HG03196 (cell line): ENCODE results near the gene MANBA.

ENCODE experiments used
- ATAC-seq: cut with Tn5 transposase; IDR thresholded peaks from one replicate; pipeline ENCODE4 v1.9.1; 2021; ENCODE audit not compliant: unreplicated experiment

Gene MANBA

DNA sequence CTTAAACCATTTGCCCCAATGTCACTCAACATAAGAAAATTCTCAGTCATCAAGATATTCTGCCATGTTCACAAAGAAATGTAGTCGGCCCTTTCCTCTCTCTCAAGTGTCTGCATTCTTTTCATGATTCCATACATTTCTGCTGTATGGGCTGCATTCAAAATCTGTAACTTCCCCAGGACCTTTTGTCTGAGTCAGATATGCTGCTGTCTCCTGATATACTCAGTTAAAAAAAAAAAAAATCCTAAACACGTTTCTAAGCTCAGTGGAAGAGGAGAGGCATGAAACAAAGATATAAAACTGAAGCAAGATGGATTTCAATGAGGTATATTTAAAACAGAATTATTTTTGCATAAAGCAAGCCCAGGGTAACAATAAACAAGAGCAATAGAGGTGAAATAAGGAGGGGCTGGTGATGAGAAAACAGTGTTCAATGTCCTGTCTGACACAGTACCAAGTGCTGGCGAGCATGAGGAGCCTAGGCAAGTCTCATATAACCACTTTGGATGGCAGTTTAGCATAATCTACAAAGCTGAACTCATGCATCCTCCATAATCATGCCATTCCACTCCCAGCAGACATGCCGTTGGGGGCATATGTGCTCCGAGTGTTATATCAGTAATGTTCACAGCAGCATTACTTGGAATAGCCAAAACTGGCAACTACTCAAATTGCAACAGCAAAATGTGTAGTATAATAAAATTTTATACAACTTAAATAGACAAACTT is 76.7 kb downstream of the MANBA start:
- no peak for ATAC-seq

DNA sequence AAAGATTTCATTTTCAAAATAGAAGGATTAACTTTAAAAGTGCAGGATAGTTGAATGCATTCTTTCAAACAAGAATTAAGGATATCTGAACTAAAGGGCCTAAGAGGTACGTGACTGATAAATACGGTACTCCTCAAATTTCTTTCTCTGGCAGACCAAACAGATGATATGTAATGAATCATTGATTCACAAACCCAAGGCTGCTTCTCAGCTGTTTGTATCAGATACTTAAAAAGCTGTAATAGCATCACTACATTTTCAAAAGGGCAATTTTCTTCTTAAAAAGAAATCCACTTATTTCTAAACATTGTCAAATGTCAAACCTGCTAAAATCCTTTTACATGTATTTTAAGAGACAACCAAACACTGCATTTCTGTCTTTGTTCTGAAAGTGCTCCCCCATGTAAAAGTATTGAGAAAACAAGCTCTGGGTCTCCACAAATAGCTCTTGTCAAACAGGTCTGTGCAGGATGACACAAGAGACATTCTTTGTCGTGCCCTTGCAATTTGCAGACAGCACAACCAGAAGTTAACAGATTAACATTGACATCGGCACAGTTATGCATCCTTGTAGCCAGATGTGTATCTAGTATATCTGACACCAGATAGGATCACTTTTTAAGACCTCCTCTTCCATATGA is 82.0 kb downstream of the MANBA start:
- ATAC-seq: no peak

DNA sequence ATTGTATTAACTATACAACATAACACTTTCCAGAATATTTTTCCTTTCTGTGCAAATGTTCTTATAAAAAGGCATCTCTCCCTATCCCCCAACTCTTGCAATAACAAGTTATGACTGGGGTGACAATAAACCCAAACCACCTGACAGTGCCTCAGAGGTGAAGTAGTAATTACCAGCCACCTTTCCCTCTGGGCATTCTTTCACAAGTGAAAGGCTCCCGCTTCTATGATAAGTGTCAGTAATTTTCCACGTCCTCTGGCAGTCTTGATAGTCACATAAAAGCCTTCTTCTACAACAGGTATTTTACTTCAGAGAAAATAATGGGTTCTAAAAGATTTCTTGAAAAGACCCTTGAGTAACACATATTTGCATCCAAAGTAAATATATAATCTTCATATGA is 82.7 kb downstream of the MANBA start:
- ATAC-seq: no peak

DNA sequence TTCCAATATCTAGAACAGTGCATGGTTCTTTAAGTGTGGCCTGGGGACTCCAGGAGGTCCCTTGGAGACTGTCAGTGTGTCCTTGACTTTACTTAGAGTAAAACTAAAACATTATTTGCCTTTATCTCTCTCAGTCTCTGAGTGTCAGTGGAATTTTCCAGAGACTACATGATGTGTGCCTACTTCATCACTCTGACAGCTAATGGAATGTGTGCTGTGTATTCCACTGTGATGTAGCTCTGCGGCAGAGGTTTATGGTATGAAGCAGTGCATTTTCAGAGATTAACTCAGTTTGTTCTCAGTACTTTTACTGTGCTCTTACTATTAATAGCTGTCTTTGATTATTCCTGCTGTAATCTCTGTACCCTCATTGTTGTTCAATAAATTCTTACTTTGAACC is 85.6 kb downstream of the MANBA start:
- no peak for ATAC-seq

DNA sequence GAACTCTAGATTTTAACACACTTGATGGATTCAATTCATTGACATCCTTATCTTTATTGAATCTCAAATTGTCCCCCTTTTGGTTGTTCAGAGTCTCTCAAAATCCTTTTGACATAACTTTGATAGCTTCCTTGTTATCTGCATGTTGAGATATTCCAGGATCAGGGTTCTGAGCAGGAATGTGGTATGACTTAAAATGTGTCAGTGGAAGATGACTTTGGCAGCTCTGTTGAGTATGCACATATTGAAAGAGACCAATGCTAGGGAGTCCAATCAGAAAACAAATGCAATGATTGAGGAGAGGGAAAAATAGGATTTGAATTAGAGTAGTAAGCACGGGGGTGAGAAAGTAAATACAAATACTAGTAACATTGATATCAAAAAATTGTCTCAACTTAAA is 93.8 kb downstream of the MANBA start:
- ATAC-seq: no peak

DNA sequence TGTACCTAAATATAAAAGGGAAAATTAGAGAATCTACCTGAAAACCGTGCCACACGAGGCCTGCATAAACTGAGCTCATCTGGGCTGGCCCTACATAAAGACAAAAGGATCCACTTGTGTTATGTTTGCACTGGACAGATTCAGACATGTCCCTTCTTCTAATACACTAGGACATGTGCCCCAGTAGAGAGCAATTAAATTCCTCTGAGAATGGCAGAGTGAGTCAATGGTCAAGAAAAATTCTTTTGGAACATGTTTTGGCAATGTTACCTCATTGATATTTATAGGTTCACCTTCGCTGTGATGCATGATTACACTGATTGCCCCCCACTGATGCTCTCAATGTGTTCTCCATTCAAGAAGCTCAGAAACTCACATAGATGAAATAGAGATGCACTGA is 95.2 kb downstream of the MANBA start:
- ATAC-seq: no peak

DNA sequence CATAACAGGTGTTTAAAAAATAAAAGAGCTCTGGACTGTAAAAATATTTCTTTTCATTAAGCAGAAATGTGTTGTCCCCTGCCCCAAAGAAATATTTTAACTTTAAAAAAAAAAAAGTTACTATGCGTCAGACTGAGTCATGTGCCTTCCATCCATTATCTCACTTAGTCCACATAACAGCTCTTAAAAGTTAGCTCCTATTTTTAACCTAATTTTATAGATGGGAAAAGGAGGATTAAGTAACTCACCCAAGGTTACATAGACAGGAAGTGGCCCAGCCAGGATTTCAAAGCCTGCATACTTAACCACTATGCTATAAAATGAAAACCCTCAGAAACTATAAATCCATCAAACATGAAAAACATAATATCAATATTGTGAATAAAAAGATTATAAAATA is 97.7 kb downstream of the MANBA start:
- no peak for ATAC-seq

DNA sequence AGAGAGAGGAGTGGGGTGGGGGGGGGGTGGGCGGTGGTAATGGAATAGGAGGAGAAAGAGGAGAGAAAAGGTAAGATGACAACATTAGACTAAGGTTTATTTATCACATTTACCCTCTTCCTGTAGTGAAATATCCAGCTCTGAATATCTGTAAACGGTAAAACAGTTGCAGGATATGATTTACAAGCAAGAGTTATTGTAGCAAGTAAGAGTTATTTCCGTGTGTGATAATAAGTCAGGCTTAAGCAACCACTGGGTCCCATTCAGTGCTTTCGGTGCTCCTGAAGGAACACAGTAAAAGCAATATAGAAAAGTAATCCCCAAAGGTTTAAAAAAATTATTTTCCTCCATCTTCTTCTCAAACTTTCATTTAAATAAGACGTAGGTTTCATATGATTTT is 103.6 kb downstream of the MANBA start:
- ATAC-seq: no peak

DNA sequence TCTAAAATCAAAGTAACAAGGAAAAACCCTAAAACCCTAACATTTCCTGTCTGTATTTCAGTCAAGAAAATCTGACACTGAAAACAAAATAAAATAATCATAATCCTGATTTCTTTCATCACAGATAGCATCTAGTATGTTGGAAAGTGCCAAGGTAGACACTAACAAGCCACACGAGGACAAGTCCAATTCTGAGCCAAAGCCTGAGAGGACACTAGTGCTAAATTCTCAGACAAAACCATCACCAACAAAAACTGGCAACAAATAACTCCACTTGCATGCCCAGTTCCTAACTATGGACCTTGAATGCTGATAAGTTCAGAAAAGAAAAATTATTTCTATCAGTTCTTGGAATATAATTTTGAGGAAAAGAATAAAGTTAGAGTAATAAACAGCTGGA is 113.7 kb downstream of the MANBA start:
- ATAC-seq: no peak

DNA sequence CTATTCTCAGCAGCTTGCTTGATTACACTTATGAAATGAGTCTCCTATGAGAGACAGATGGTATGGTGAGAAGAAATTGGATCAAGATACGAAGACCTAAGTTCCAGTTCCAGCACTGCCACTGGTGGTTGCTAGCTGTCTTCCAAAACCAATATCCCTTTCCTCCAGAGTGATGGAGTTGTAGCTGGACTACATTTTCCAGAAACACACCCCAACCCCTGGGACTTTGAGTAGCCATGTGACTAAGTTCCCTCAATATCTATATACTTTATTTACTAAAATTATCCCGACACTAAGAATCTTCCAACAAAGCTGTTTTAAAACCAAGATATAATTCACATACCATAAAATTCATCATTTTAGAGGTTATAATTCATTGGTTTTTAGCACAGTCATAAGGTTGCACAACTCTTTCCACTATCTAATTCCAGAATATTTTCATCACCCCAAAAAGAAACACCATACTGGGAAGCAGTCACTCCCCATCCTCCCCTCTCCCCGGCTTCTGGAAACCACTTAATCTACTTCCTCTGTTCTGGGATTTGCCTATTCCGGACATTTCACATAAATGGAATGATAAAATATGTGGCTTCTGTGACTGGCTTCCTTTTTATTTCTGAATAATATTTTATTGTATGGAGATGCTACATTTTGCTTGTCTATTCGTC is 118.0 kb downstream of the MANBA start:
- ATAC-seq: no peak

DNA sequence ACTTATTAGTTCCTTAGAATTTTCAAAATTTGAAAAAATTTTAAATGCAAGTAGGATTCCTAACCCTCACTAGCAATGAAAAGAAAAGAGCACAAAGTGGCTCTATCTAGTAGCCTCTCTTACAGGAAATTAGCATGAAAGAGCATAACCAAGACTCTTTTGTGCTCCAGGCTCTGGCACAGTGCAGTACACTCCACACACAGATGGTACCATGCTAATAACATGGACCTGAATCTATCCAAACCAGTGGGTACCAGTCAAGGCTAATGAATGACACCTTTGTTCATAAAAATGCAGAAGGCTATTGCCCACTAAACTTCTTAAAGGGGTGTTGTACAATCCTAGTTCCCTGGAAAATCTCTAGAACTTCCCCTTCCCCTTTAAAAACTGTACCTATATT is 119.0 kb downstream of the MANBA start:
- no peak for ATAC-seq

DNA sequence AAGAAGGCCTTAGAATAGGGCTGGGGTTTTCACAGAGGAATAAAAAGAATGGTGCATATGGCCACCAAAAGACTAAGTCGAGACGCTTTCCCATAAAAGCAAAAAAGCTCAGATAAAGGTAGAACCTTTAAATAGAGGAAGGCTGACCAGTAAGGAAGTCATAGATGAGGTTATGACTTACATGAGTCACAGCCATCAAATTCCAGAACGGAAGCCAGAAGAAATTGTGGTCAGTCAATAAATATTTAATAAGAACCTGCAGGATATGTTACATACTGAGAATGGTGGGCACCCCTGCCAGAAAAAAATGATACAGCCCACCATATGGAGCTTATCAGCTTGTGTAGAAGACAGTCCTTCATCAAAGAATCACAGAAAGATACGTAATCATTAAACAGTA is 120.1 kb downstream of the MANBA start:
- ATAC-seq: no peak

DNA sequence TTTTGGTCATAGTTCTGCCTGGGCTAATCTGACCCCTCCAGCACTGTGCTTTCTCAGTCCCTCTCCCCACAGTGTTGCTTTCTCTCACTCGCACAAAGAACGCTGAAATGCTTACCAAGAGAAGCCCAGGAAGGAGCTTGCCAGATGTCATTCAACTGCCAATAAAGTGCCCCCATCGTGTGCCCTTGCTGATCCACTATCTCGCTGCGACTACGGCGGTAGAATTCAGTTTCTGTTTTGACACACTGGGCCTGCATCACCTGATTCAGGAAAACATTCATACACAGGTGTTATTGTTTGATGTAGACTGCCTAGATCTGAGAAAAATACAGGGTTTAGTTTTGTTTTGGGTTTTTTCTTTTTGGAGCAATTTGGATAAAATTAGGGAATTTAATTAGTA is 121.2 kb downstream of the MANBA start:
- ATAC-seq: no peak

DNA sequence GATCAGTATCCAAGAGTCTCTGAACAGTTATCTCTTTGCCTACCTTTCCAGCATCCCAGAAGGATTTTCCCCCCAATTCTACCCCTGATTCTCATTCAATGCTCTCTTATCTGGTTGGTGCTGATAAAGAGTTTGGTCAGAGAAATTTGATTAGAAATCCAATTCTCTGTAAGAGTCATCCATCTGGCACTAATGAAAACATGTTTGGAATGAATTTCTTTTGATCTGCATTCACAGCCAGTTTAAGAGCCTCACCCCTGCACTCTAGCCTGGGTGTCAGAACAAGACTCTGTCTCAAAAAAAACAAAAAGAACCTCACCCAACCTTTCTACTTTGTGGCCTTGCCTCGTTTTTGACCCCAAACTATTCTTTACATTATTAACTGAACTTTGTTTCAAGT is 122.1 kb downstream of the MANBA start:
- ATAC-seq: no peak

DNA sequence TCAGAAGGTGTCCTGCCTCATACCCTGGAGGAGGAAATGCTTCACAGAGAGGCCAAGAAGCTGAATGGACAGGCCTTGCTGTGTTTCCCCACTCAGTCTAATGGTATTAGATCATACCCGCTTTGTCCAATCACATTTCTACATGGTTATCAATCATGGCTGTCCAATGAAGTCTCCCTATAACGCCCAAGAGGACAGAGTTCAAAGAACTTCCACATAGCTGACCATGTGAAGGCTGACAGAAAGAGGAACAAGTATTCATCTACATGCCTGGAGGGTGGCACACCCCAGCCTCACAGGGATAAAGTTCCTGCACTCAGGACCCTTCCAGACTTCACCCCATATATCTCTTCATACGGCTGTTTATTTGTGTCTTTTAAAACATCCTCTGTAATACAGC is 123.4 kb downstream of the MANBA start:
- no peak for ATAC-seq

DNA sequence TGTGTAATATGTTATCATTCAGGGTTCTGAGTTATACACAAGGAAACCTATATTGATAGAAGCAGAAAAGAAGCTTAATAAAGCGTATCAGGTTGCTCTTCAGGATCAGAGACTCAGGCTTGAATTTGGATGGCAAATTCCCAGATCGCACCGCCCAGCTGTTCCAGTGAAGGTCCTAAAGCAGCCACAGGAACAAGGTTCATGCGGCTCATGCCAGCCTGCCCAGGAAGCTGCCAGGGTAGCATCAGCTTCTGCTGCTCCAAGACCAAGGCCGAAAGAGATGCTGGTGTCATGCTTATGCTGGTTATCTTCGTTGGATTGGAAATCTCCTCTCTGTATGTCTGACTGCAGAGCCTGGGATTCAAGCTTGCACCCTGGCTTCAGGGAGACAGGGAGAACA is 127.7 kb downstream of the MANBA start:
- ATAC-seq: no peak

DNA sequence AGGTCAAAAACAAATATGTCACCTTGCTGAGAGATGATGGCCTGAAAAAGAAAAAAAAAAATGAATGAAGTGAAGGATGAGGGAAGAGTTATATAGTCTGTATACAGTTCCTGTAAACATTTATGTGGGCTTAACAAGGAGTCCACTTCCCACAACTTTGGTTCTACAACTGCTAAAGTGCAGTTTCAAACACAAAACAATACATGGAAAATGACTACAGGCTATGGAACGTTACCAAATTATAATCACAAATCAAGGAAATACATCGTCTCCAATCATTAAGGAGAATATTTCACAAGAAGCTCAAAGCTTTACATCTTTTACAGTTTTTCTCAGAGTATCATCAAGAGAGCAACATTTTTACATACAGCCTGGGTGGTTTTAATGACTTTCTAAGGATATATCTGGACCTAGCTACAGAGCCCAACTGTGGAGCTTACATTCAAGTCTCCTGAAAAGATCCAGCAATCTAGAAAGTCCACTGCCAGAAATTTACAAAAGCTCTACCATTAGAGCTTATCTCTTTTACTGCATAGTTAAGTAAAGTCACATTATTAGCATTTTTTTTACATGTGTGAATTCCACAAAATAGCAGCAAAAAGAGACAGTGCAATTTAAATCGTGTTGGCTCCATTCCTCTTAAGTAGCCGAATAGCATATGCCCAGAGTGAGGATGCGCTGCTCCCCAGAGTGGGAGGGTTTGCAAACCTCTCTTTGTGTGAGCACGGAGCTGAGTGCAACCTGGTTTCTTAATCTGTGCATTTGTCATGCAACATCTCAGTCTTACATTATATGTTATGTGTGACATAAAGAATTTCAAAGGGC is 128.3 kb downstream of the MANBA start:
- ATAC-seq: no peak

DNA sequence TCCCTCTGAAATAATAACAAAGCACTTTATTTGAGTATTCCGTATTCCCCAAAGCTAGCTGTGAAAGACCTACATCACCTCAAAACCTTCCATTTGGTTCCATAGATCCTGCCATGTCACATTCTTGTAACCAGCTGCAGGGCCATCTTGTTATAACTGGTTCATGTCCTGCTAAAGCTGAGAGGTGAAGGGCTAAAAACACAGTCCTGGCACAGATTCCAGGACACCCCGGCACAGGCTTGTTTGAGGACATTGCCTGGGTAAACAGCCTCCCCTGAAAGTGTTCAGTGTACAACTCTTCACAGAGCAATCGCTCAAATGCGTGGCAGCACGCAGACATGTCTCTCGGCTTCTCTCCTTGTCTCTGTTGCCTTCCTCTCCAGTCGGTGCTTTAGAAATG is 129.2 kb downstream of the MANBA start:
- no peak for ATAC-seq

DNA sequence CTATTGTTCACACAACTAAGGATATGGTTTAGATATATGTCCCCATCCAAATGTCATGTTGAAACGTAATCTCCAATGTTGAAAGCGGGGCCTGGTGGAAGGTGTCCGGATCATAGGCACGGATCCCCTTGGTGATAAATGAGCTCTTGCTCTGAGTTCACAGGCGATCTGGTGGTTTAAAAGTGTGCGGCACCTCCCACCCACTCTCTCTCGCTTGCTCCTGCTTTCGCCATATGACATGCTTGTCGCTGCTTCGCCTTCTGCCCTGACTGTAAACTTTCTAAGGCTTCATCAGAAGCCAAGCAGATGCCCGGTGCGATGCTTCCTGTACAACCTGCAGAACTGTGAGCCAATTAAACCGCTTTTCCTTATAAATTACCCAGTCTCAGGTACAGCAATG is 131.1 kb downstream of the MANBA start:
- ATAC-seq: no peak

DNA sequence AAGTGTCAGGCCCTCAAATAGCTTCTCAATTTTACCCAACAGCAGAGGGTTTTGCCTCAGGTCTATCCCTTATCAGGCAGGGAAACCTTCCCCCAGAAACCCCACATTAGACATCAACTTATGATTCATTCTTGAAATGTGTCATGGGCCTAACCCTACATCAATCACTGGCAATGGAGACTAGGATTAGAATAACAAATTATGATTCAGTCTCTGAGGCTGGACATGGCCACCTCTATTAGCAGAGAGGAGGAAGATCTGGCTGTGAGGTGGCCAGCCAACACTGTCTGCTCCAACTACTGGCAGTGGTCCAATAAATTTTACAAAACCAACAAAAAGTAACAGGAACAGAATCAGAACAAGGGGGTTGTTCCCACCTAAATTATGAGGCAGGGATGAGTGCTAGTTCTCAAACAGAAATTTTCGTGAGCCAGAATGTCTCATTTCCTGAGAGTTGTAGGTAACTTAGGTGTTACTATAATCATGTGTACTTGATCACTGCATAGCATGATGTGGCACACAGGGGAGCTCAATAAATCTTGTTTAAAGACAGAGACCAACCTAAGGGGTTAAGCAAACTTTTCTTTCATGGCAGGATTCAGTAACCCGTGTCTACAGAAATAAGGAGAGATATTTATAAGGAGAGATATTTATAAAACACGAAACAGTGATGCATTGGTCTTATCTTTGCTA is 132.8 kb downstream of the MANBA start:
- ATAC-seq: no peak
